Right renal pelvis (tissue), 4 donors: ENCODE data around the gene CHRNG. TPM values are rescaled to one million over a fixed set of nuclear protein-coding genes. Genes with fewer than 3 reads are reported as not detected.
"Not testable (repeated sequence)": the region's sequence is repeated elsewhere in the genome, so short reads cannot be mapped to it uniquely, and the experiment has no call there.

Source experiments
- DNase-seq, 4 donors: peaks; one replicate each; pipeline ENCODE4 v3.0.0-alpha.2; 2013; ENCODE audit warnings: low read depth in 4 of 4, low spot score in 3 of 4, missing footprints in 1 of 4
- polyA plus RNA-seq, 4 donors: library from polyadenylated mRNA; unstranded; fragments of 120-200 nt; gene quantifications; one replicate each; pipeline ENCODE4 v1.2.1, GENCODE V29; 2013; ENCODE audit not compliant: insufficient read length in 4 of 4

The CHRNG gene
- polyA plus RNA-seq, 4 donors: 0.81 to 1.1 (median 1.0) TPM

DNA sequence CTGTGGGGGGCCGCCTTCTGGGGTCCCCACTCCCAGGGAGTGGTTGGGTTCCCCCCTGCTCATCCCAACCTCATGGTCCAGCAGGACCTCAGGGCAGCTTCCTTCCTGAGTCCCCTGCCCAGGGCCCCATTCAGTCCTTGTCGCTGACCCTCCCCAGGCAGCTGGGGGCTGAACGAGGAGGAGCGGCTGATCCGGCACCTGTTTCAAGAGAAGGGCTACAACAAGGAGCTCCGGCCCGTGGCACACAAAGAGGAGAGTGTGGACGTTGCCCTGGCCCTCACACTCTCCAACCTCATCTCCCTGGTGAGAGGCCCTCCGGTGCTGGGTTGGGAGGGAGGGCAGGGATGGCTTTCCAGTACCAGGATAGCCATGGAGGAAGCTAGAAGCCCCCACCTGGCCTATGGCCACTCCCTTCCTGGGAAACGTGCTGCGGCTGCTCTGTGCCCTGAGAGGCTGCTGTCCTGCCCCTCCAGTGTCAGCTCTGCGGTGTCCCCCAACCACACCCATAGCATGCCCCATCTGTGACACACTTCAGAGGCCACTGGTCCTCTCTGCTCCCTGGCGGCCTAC is 13.0 kb upstream of the CHRNG start:
- no peak for DNase-seq

DNA sequence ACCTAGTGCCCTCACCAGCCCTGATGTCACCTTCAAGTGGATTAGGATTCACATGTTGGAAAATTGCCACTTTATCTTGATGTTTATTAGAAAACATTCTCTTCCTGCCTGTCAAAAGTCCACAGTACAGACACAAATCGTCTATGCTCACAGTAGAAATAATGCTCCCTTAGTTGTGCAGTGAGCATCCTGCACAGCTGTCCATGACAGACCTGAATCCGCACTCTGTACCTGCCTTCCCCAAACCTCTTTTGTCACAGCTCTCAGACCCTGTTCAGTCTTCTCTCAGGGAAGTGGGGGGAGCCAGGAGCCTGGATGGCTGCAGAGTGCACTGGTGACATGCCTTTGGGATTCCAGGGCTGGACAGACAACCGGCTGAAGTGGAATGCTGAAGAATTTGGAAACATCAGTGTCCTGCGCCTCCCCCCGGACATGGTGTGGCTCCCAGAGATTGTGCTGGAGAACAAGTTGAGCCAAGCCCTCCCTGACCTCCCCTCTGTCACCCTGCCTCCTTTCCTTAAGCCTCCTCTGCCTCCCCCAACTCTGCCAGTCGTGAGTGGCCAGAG is 11.5 kb upstream of the CHRNG start:
- no peak for DNase-seq

DNA sequence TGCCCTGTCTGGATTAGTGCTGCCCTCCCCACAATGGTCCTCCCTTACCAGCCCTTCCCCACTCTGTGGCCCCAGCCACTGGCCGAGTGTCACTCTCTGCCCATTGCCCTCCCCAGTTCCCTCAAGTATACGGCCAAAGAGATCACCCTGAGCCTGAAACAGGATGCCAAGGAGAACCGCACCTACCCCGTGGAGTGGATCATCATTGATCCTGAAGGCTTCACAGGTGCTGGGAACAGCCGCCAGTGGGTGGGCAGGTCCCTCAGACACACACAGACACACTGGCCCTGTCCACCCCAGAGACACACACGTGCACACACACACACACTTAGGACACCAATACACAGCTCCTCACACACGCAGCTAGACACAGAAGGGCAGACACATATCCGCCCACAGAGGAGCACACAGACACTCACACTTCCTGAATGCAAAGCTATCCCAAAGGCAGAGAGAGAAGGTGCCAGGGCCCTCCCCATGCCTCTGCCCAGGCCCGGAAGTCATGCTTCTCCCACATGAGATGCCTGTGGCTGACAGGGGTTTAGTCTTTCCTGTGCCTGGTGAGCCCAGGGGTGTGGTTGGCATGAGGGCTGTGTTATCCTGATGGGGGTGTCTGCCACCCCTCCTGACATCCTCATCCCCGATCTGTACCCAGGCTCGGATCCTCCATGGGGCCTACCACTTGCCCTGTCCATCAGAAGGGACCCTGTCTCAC is 10.6 kb upstream of the CHRNG start:
- DNase-seq: no peak

DNA sequence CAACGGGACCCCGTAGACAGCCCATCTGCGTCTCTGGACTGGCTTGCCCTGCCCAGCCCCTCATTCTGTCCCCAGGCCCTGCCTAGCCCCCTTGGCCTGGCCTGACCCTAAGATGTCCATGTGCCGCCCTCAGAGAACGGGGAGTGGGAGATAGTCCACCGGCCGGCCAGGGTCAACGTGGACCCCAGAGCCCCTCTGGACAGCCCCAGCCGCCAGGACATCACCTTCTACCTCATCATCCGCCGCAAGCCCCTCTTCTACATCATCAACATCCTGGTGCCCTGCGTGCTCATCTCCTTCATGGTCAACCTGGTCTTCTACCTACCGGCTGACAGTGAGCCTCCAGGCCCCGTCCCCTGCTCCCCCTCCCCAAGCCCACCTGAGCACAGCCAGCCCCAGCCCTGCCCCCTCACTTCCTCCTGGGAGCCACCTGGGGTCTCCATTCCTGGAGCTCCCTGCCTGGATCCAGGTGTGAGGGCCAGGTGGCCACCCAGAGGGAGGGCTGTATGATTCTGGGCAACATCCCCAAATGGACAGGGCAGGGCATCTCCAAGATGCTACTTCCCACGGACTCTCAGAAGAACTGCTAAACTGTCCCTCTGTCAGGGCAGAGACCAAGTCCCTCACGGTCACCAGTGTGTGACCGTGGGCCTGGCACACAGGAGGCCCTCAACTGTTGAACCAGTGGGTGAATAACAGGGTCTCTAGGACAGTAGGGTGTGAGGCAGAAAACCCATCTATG is 9.5 kb upstream of the CHRNG start:
- no peak for DNase-seq

DNA sequence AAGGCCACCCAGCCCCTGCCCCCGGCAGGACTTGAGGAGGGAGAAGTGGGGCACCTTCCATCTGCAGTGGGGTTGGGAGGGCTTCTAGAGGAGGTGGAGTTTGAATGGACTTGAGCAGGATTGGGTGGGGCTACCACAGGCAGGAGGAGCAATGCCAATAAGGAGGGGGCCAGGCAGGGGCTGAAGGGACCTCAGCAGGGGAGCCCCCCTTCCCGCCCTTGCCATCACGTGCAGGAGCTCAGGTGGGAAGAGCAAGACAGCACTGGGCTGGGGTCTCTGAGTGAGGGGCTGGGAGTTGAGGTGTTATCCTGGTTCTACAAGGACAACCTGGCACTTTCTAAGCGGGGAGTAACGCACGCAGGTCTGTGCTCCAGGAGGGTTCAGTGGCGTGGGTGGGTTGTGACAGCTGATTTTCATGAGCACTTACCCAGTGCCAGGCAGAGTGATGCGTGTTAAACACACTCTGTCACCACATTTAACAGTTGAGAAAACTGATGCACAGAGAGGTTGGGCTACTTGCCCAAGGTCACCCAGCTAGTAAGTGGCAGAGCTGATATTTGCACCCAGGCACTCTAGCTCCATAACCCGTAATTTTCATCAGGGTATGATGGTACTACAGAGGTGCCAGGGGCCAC is 8.7 kb upstream of the CHRNG start:
- DNase-seq: no peak

DNA sequence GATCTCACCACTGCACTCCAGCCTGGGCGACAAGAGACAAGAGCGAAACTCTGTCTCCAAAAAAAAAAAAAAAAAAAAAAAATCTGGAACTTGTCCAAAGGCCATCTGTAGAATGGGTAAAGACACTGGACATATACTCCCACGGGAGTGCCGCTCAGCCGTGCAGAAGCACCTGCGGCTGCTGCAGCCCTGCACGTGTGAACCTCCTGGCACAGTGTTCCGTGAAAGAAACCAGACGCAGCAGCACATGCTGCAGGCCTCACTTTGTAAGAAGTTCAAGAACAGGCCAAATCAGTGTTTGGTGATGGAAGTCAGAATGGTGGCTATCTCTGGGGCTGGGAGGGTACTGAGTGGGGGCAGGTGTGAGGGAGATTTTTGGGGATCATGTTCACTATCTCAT is 7.1 kb upstream of the CHRNG start:
- DNase-seq: no peak

DNA sequence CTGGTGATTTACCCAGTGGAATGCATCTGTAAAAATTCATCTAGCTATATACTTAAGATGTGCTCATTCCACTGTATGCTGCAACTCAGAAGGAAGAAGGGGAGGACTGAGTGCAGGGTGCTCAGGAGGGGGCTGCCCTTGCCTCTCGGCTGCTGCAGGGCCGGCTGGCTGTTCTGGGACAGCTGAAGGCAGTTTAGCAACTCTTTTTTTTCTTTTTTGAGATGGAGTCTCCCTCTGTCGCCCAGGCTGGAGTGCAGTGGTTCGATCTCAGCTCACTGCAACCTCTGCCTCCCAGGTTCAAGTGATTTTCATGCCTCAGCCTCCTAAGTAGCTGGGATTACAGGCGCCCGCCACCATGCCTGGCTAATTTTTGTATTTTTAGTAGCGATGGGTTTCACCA is 6.7 kb upstream of the CHRNG start:
- DNase-seq: not testable (repeated sequence)

DNA sequence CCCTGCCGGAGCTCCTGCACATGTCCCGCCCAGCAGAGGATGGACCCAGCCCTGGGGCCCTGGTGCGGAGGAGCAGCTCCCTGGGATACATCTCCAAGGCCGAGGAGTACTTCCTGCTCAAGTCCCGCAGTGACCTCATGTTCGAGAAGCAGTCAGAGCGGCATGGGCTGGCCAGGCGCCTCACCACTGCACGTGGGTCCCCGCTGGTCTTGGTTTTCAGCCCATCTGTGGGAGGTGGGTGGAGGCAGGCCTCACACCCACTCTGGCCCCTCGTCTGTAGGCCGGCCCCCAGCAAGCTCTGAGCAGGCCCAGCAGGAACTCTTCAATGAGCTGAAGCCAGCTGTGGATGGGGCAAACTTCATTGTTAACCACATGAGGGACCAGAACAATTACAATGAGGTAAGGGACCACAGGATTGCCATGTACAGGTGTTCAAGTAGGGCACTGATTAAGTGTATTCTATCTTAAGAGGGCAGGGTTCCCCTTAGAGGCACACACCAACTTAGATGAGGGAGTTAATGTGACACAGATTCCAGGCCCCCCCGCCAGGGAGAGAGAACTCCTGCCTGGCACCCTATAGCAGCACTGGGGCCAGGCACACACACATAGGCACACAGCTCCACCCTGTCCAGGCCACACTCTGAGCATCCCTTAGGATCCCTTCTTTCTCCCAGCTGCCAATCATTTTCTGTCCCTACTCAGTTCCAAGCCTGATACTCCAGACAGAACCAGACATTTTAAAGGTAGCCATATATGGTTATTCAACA is 5.4 kb upstream of the CHRNG start:
- DNase-seq: no peak

DNA sequence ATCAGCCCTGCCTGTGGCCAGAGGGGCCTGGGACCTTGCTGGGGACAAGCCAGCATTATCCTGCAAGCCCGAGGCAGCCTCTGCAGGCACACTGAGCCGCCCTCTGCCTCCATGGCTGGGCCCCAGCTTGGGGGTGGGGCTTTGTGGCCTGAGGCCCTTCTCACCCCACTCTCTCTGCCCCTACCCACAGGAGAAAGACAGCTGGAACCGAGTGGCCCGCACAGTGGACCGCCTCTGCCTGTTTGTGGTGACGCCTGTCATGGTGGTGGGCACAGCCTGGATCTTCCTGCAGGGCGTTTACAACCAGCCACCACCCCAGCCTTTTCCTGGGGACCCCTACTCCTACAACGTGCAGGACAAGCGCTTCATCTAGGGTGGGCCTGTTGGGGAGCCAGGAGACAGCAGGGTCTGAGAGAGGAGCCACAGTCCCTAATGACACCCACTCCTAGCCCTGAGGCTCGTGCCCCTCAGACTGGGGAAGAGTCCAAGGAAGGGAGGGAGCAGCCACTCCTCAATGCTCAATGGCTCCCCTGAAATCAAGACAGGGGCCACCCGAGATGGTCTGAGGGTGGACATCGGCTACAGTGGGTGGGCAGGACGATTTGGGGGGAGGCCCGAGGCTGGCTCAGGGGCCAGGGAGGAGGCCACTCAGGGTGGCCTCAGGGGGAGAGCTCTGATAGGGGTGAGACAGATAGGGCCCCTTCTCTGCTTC is 4.4 kb upstream of the CHRNG start:
- no peak for DNase-seq

DNA sequence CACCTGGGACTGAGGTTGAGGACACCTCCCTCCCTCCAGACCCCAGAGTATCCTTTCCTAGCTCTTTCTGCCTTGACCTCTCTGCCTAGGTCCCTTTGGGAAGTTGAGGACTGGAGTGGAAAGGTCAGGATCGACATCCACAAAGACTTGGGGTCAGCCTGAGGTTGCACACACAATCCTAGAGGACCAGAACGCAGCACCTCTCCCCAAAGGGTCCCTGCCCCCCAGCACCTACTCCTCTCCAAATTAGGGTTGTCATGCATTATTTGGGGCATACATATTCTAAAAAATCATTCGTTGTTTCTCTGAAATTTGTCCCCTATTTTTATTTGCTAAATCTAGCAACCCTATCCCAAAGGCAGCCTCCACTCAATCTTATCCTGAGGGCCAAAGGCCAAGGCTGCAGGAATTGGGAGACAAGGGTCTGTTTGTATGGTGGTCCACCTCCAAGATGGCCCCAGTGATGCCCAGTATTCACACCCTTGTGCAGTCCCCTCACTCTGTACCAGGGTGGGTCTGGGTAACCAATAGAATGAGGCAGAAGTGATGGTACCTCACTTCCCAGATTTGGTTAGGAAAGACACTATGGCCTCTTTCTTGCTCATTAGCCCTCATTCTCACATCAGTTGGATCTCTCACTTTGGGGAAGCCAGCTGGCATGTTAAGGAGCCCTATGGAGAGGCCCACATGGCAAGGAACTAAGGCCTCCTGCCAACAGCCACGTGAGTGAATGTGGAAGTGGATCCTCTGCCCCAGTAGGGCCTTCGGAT is 3.5 kb upstream of the CHRNG start:
- no peak for DNase-seq

DNA sequence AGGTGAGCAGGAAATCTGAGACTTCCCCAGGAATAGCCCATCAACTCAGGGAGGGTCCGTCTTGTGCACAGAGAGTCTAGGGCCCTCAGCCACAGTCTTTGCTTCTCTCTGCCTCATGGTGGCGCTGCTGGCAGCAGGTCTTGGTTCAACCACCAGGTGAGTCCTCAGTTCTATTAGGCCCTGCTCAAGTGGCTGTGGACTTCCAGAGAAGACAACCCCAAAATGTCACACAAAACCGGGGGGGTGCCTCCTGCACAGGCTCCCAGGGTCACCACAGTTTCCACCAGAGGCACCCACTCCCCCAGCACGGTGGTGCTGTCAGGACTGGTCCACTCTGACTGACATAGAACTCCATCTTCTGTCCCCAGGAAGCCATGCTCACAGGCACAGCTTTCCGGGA is 2.4 kb upstream of the CHRNG start:
- no peak for DNase-seq

DNA sequence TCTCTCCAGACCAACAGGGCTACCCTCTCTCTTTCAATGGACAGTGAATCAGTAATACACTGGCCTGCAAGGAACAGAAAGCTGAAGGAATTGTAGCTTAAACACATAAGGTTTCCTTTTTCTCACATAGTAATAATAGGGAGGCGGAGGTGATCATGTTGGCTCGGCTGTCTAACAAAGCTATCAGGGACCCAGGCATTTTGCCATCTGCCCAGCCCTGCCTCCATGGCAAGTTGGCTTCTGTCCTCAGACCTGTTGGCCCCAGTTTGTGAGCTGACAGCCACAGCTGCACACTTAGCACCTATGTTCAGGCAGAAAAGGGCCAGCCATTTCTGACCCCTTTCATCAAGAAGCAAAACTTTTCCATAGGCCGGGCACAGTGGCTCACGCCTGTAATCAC is 2.0 kb upstream of the CHRNG start:
- DNase-seq: no peak

DNA sequence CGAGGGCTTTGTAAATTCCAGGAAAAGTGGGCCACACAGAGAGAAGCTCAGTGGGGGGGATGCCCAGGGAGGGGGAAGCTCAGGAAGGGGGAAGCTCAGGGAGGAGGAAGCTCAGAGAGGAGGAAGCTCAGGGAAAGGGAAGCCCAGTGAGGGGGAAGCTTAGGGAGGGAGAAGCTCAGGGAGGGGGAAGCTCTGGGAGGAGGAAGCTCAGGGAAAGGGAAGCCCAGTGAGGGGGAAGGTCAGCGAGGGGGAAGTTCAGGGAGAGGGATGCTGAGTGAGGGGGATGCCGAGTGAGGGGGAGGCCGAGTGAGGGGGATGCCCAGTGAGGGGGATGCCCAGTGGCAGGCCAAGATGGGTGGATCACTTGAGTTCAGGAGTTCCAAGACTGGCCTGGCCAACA is 821 bp upstream of the CHRNG start:
- no peak for DNase-seq

DNA sequence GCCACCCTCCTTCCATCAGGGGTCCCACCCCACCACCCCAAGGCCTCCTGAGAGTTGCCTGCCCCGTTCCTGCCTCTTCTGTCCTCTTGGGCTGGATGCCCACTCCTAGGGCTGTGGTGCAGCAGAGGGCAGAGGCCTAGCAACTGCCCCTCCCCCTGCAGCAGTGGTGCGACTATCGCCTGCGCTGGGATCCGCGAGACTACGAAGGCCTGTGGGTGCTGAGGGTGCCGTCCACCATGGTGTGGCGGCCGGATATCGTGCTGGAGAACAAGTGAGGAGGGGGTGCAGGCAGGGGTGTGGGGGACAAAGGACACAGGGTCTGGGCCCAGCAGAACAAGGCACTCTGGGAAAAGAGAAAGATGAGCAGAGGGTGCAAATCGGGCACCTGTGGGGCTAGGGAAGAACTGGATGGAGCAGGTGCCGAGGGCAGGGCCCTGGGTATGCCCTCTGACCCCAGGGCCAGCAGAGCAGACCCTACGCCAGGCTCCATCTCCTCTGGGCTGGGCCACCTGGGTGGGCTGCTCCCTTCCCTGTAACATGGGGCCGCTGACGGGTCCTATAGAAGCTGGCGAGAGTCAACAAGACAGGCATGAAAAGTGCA is 1.0 kb downstream of the CHRNG start:
- DNase-seq: no peak

DNA sequence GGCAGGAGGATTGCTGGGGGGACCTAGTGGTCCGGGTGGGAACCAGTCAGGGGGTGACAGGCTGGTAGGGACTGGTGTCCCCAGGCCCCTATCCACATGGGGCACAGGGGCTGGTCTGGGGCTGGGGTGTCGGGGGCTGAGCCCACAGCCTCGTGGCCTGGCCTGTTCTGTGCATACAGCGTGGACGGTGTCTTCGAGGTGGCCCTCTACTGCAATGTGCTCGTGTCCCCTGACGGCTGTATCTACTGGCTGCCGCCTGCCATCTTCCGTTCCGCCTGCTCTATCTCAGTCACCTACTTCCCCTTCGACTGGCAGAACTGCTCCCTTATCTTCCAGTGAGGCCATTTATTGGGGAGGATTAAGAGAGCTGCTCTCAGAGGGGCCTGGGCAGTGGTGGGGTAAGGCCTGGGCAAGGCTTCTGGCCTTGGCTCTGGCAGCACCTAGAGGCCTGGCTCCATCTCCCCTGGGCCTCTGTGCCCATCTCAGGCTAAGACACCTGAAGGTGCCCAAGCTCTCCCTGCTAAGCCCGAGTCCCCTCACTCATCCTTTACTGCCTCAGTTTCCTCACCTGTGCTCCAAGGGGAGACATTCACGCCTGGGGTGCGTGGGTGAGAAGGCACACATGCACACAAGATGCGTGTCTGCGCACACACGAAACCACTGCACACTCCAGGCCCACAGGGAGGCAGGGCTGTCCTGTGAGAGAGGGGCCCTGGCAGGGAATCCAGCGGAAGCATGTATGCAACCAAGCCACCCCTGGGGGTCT is 1.9 kb downstream of the CHRNG start:
- DNase-seq: no peak

DNA sequence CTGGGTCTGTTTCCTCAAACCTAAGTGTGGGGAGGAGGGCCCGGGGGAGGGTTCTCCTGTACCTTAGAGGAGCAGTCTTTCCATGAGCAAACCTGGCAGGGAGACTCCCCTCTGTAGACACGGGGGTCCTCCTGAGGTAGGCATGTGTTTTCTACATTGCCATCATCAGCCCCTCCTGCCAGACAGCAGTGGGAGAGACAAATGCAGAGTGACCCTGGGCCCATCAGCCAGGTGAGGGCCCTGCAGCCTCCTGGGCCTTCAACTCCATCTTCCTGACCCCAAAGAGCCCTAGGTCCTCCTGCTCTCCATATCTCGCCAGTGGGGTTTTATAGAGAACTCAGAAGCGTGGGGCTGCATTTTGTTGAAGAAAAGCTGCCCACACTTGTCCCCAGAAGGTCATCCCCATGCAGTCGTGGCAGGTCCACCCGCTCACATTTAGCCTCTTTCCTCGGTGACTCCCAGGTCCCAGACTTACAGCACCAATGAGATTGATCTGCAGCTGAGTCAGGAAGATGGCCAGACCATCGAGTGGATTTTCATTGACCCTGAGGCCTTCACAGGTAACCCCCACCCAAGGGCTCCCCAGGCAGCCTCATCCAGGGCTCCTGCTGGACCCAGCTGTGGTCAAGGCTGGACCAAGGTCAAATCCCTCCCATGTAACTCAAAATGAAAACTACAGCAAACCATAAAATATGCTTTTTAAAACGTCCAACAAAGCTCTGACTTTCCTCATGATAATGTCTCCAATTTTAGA is 2.6 kb downstream of the CHRNG start:
- DNase-seq: no peak
